HepG2 (cell line): ENCODE data around the gene PDILT. TPM values are rescaled to one million over a fixed set of nuclear protein-coding genes. Genes with fewer than 3 reads are reported as not detected.

Experiments
- ATAC-seq: fragments of 200-7000 bp; cut with Tn5 transposase; 3 replicates; pipeline ENCODE4 v1.9.1; 2020; ENCODE audit warnings: mild to moderate bottlenecking, moderate library complexity
- BruUV-seq: library from RNA; stranded (reverse); fragments of 400-500 nt; replicated peaks from 2 replicates; lab custom pipeline; 2021; lab: Mats Ljungman, UMichigan
- CTCF ChIA-PET: fragments of 300-600 bp; formaldehyde crosslinking; extraction: SDS; loops from one replicate; lab custom pipeline; 2021; ENCODE audit warnings: low total read pairs, inconsistent platforms, low intra/inter-chr PET ratio; lab: Yijun Ruan, JAX
- POLR2A ChIA-PET: fragments of 350-600 bp; sonication (Branson Sonifier 250); formaldehyde crosslinking; loops from one replicate; lab custom pipeline; 2020; ENCODE audit warnings: antibody characterized with exemption, inconsistent platforms; lab: Yijun Ruan, JAX
- DNase-seq: peaks from one replicate; pipeline ENCODE4 v3.0.0-alpha.2; 2015; ENCODE audit warnings: low spot score
- FAIRE-seq: peaks from 3 replicates; lab custom pipeline; 2011; peaks lifted over from hg19 to GRCh38; lab: Jason Lieb, UNC
- H2AFZ ChIP-seq: one replicate; pipeline ENCODE4 v1.6.1; 2011; ENCODE audit warnings: low read length, inconsistent platforms
- H3K27ac ChIP-seq: fragments of 300-600 bp; 3 replicates; pipeline ENCODE4 v1.8.0; 2011; ENCODE audit warnings: mixed run types, mild to moderate bottlenecking, mixed read lengths, low read length, inconsistent platforms; ENCODE audit not compliant: insufficient read depth; ENCODE audit errors: extremely low read length
- H3K27me3 ChIP-seq, 2 experiments: fragments of 200-600 bp in 1 of 2; 2 replicates in 1 of 2; 3 replicates in 1 of 2; pipeline versions ENCODE4 v1.6.0 to v1.8.0; 2011; ENCODE audit warnings: low read length in 2 of 2, mild to moderate bottlenecking in 2 of 2, moderate library complexity in 2 of 2, inconsistent platforms in 1 of 2; ENCODE audit not compliant: insufficient read depth in 2 of 2, control insufficient read depth in 1 of 2
- H3K36me3 ChIP-seq, 2 experiments: fragments of 200-600 bp in 1 of 2; replicated peaks in 1 of 2; 2 replicates in 1 of 2; 3 replicates in 1 of 2; pipeline versions ENCODE4 v1.5.1 to v1.8.0; 2011; ENCODE audit warnings: low read length in 2 of 2, inconsistent platforms in 1 of 2; ENCODE audit not compliant: insufficient read depth in 2 of 2, control insufficient read depth in 1 of 2
- H3K4me1 ChIP-seq: 2 replicates; pipeline ENCODE4 v1.5.1; 2012; ENCODE audit warnings: low read length, inconsistent platforms; ENCODE audit not compliant: insufficient read depth
- H3K4me2 ChIP-seq: 2 replicates; pipeline ENCODE4 v1.6.0; 2011; ENCODE audit warnings: low read depth, low read length, inconsistent platforms
- H3K4me3 ChIP-seq, 3 experiments: fragments of 200-600 bp in 1 of 3; sonication (generic), shearing (Covaris generic) in 1 of 3; replicated peaks in 1 of 3; 2 replicates each; pipeline ENCODE4 v1.5.1; 2011 to 2016; ENCODE audit warnings: low read length in 3 of 3, inconsistent platforms in 2 of 3, low read depth in 2 of 3, mild to moderate bottlenecking in 2 of 3, control low read depth in 1 of 3, mixed read lengths in 1 of 3; ENCODE audit not compliant: insufficient read depth in 1 of 3
- H3K79me2 ChIP-seq: one replicate; pipeline ENCODE4 v1.6.1; 2011; ENCODE audit warnings: low read length, inconsistent platforms; ENCODE audit not compliant: insufficient read depth
- H3K9ac ChIP-seq: 2 replicates; pipeline ENCODE4 v1.6.0; 2011; ENCODE audit warnings: mild to moderate bottlenecking, low read depth, low read length, inconsistent platforms; ENCODE audit not compliant: insufficient read depth
- H3K9me3 ChIP-seq: 2 replicates; pipeline ENCODE4 v1.5.1; 2012; ENCODE audit warnings: mild to moderate bottlenecking, low read length
- H4K20me1 ChIP-seq: 2 replicates; pipeline ENCODE4 v1.6.0; 2011; ENCODE audit warnings: inconsistent platforms, mild to moderate bottlenecking, low read length, moderate library complexity; ENCODE audit not compliant: insufficient read depth
- ARID5B ChIP-seq: IDR thresholded peaks from 2 replicates; pipeline ENCODE4 v1.4.0; 2020; ENCODE audit warnings: mild to moderate bottlenecking, missing genetic modification reagents
- CBX5 ChIP-seq: sonication (generic); formaldehyde crosslinking; IDR thresholded peaks from 2 replicates; pipeline ENCODE4 v1.4.0; 2020; ENCODE audit warnings: missing genetic modification reagents, borderline replicate concordance
- ELK4 ChIP-seq: sonication (generic); formaldehyde crosslinking; IDR thresholded peaks from 2 replicates; pipeline ENCODE4 v1.9.0; 2021; ENCODE audit warnings: missing genetic modification reagents, borderline replicate concordance
- GATAD1 ChIP-seq: IDR thresholded peaks from 2 replicates; pipeline ENCODE4 v1.6.1; 2016; ENCODE audit warnings: missing genetic modification reagents, missing compliant biosample characterization
- GPBP1L1 ChIP-seq: sonication (generic); formaldehyde crosslinking; IDR thresholded peaks from 2 replicates; pipeline ENCODE4 v1.5.0; 2020; ENCODE audit warnings: mild to moderate bottlenecking, missing genetic modification reagents
- GZF1 ChIP-seq: sonication (generic); formaldehyde crosslinking; IDR thresholded peaks from 2 replicates; pipeline ENCODE4 v1.5.1; 2020; ENCODE audit warnings: mild to moderate bottlenecking, missing genetic modification reagents
- IKZF1 ChIP-seq: fragments of 450-650 bp; IDR thresholded peaks from 2 replicates; pipeline ENCODE4 v1.7.1; 2016
- MLLT10 ChIP-seq: sonication (generic); formaldehyde crosslinking; IDR thresholded peaks from 2 replicates; pipeline ENCODE4 v1.4.0; 2020; ENCODE audit warnings: missing genetic modification reagents
- NFE2L2 ChIP-seq: fragments of 150-350 bp; IDR thresholded peaks from 2 replicates; pipeline ENCODE4 v1.6.1; 2014; ENCODE audit warnings: low read length
- PHF5A ChIP-seq: IDR thresholded peaks from one replicate; pipeline ENCODE4 v1.6.1; 2018; ENCODE audit warnings: low read depth, missing genetic modification reagents; ENCODE audit not compliant: unreplicated experiment
- SALL2 ChIP-seq: sonication (generic); formaldehyde crosslinking; IDR thresholded peaks from 2 replicates; pipeline ENCODE4 v1.8.1; 2023; ENCODE audit warnings: mild to moderate bottlenecking, missing genetic modification reagents, inconsistent platforms
- TEAD3 ChIP-seq: optimal IDR thresholded peaks from 2 replicates; pipeline ENCODE3; 2016; ENCODE audit warnings: borderline replicate concordance
- TFDP1 ChIP-seq: IDR thresholded peaks from 2 replicates; pipeline ENCODE4 v1.6.1; 2016; ENCODE audit warnings: missing compliant biosample characterization, missing genetic modification reagents, borderline replicate concordance
- THRA ChIP-seq: sonication (generic); formaldehyde crosslinking; IDR thresholded peaks from 2 replicates; pipeline ENCODE4 v1.4.0; 2020; ENCODE audit warnings: missing genetic modification reagents, borderline replicate concordance
- ZNF317 ChIP-seq: sonication (generic); formaldehyde crosslinking; IDR thresholded peaks from 2 replicates; pipeline ENCODE4 v1.5.0; 2020; ENCODE audit warnings: mild to moderate bottlenecking, missing genetic modification reagents
- ZNF350 ChIP-seq: sonication (generic); formaldehyde crosslinking; IDR thresholded peaks from 2 replicates; pipeline ENCODE4 v1.4.0; 2020; ENCODE audit warnings: mild to moderate bottlenecking, low read depth, missing genetic modification reagents, borderline replicate concordance
- ZNF572 ChIP-seq: sonication (generic); formaldehyde crosslinking; IDR thresholded peaks from 2 replicates; pipeline ENCODE4 v1.5.1; 2020; ENCODE audit warnings: mild to moderate bottlenecking, missing genetic modification reagents
- ZSCAN9 ChIP-seq: IDR thresholded peaks from 2 replicates; pipeline ENCODE4 v1.6.1; 2016; ENCODE audit warnings: borderline replicate concordance
- WGBS: methylation state at CpG from one replicate; pipeline ENCODE4 v1.1.6; 2017; ENCODE audit warnings: low lambda C conversion rate; 5-methylcytosine and 5-hydroxymethylcytosine counted together
- in situ Hi-C: cut with HindIII; loops from 2 replicates; pipeline ENCODE4 v1.10.0; 2017; ENCODE audit warnings: low pct_unique_long_range_greater_than_20kb; ENCODE audit not compliant: extremely low pct_ligation_motif_present
- intact Hi-C: fragments of 100-400 bp; cut with micrococcal nuclease; formaldehyde crosslinking; loops from one replicate; pipeline ENCODE4 v1.10.0; 2022; ENCODE audit not compliant: unreplicated experiment
- polyA plus RNA-seq, 8 experiments: library from polyadenylated mRNA; depleted of rRNA in 3 of 8; stranded (reverse) in 7 of 8; unstranded in 1 of 8; fragments of >200 nt; fragmentation: Illumina TruSeq in 4 of 8; extraction: Trizol in 4 of 8; gene quantifications; 2 replicates each; pipeline versions ENCODE4 v1.2.1 to v1.2.3, GENCODE V29; 2011 to 2016; ENCODE audit warnings: low read depth in 4 of 8, missing spikeins in 1 of 8, mixed read lengths in 1 of 8; ENCODE audit not compliant: insufficient read depth in 1 of 8
- total RNA-seq, 5 experiments: library from RNA; depleted of rRNA; stranded (reverse); fragments of >200 nt; fragmentation: Illumina TruSeq; extraction: Trizol; gene quantifications; 2 replicates each; pipeline ENCODE4 v1.2.3, GENCODE V29; 2016; ENCODE audit warnings: low read depth in 1 of 5

The PDILT gene
- total and polyA plus RNA-seq, 2 of the 13 experiments (the other 11 are each of a cell fraction or from before 2014, with no cell fraction given), result not detected

GRCh38 chr16:20334396-20334795, 70.1 kb downstream of the PDILT start:
- Histone ChIP-seq H2AFZ (no peak overlapping the region), H3K9ac (no peak overlapping the region)
- TF ChIP-seq NFE2L2 (no peak), ZNF317 (CRISPR knock-in tag) (no peak), TEAD3 (CRISPR knock-in tag) (no peak), CBX5 (CRISPR knock-in tag) (no peak), ELK4 (CRISPR knock-in tag) (no peak), THRA (CRISPR knock-in tag) (no peak), IKZF1 (no peak), GZF1 (CRISPR knock-in tag) (no peak), ARID5B (no peak), ZSCAN9 (CRISPR knock-in tag) (no peak), ZNF350 (CRISPR knock-in tag) (no peak), TFDP1 (CRISPR knock-in tag) (no peak), SALL2 (CRISPR knock-in tag) (no peak), PHF5A (CRISPR knock-in tag) (no peak), GPBP1L1 (CRISPR knock-in tag) (no peak), MLLT10 (CRISPR knock-in tag) (no peak), GATAD1 (no peak), ZNF572 (no peak)
- TF ChIP-seq, all 625 proteins: peak for 0
- Histone ChIP-seq H3K4me1 (no peaks in the 10 kb centered on the region), H3K4me3 (no peak overlapping the region), H3K4me2 (no peak overlapping the region), H3K79me2 (no peaks in the 10 kb centered on the region), H4K20me1 (no peaks in the 10 kb centered on the region), H3K27me3 (peaks cover 0 to 24% of the 10 kb centered on the region in 2 experiments; a peak in 4 of 5 replicates), H3K36me3 (no peaks in the 10 kb centered on the region), H3K9me3 (no peaks in the 10 kb centered on the region), H3K27ac (no peak overlapping the region)
- WGBS, result 25% methylated on average over 1 of the region's 1 CpG
- ATAC-seq (peak; percentile 26; the same call in 1 of the 3 replicates), FAIRE-seq (no peak), DNase-seq (no peak)
- intact Hi-C loops, result no loop called here
- ChIA-PET POLR2A (no interaction called here), CTCF (no interaction called here)
- no TSS peak for BruUV-seq
- in situ Hi-C loops, result no loop called here
